MCF 10A (cell line): ENCODE results near the gene S100Z. TPM values are rescaled to one million over a fixed set of nuclear protein-coding genes. Genes with fewer than 3 reads are reported as not detected.

Experiments
- BruUV-seq: library from RNA; stranded (reverse); fragments of 400-500 nt; replicated peaks from 2 replicates; lab custom pipeline; 2021; lab: Mats Ljungman, UMichigan
- CTCF ChIA-PET: fragments of 300-600 bp; sonication (Branson Sonifier 250); formaldehyde crosslinking; extraction: SDS; loops from one replicate; lab custom pipeline; 2021; ENCODE audit warnings: antibody characterized with exemption, inconsistent platforms; lab: Yijun Ruan, JAX
- POLR2A ChIA-PET: fragments of 300-600, 350-650 bp; sonication (Branson Sonifier 250); formaldehyde crosslinking; extraction: SDS; loops from one replicate; lab custom pipeline; 2020; ENCODE audit warnings: antibody characterized with exemption, inconsistent platforms; lab: Yijun Ruan, JAX
- DNase-seq: peaks from one replicate; pipeline ENCODE4 v3.0.0-alpha.2; 2018; ENCODE audit not compliant: unreplicated experiment
- H3K27ac Mint-ChIP-seq: one replicate; pipeline ENCODE4 v1.8.0; 2022; ENCODE audit warnings: mild to moderate bottlenecking, low read depth, mixed read lengths; ENCODE audit not compliant: unreplicated experiment
- H3K27me3 Mint-ChIP-seq: one replicate; pipeline ENCODE4 v1.8.0; 2022; ENCODE audit warnings: mixed read lengths; ENCODE audit not compliant: insufficient read depth, unreplicated experiment
- H3K36me3 Mint-ChIP-seq: one replicate; pipeline ENCODE4 v1.8.0; 2022; ENCODE audit warnings: mild to moderate bottlenecking, moderate library complexity, mixed read lengths; ENCODE audit not compliant: insufficient read depth, unreplicated experiment
- H3K4me1 Mint-ChIP-seq: one replicate; pipeline ENCODE4 v1.8.0; 2022; ENCODE audit warnings: mixed read lengths; ENCODE audit not compliant: insufficient read depth, unreplicated experiment
- H3K4me3 Mint-ChIP-seq: one replicate; pipeline ENCODE4 v1.8.0; 2022; ENCODE audit warnings: mild to moderate bottlenecking, moderate library complexity, mixed read lengths; ENCODE audit not compliant: unreplicated experiment
- H3K9me3 Mint-ChIP-seq: one replicate; pipeline ENCODE4 v1.8.0; 2022; ENCODE audit warnings: mixed read lengths; ENCODE audit not compliant: unreplicated experiment
- CTCF ChIP-seq: fragments of 200-600 bp; IDR thresholded peaks from one replicate; pipeline ENCODE4 v1.8.0; 2022; ENCODE audit warnings: antibody characterized with exemption, mild to moderate bottlenecking; ENCODE audit not compliant: unreplicated experiment
- intact Hi-C: fragments of 100-400 bp; cut with micrococcal nuclease; formaldehyde crosslinking; loops from 2 replicates; pipeline ENCODE4 v1.14.1; 2022
- total RNA-seq: library from RNA; stranded (reverse); gene quantifications from 2 replicates; pipeline ENCODE4 v1.2.3, GENCODE V29; 2022

S100Z gene
- total RNA-seq, 1 experiment from 2014 or later: not detected

DNA sequence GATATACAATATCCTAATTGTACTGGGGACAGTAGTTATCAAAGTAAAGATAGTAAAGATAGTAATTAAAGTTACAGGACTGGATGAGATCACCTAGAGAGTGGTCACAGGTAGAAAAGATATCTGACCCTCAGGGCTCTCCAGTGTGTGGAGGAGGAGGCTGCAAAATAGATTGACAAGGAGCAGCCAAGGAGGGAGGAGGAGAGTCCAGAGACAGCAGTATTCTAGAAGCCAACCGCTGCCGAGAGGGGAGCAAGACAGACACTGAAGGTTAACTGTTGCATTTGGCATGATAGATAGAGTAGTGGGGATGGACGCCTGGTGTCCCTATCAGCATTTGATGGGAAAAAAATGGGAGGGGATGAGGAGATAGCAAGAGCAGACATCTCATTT lies 48.0 kb upstream of the S100Z start:
- no peak for DNase-seq
- Mint-ChIP-seq H3K27ac (peak overlapping the region; percentile 44), H3K4me1 (peaks cover 33% of the 10 kb centered on the region), H3K27me3 (no peaks in the 10 kb centered on the region), H3K9me3 (peaks cover 7% of the 10 kb centered on the region), H3K36me3 (no peaks in the 10 kb centered on the region), H3K4me3 (no peak overlapping the region)
- POLR2A ChIA-PET: interaction anchor here (0.5 to 1.6 kb wide), 4 partner anchors 9 to 1085 kb away, joined by 3 to 5 read pairs (median 4); no protein-coding TSS in a partner anchor
- CTCF ChIA-PET: interaction anchor here (1.3 kb wide), 1 partner anchor 27 kb away, joined by 4 read pairs; no protein-coding TSS in a partner anchor
- TF ChIP-seq CTCF: no peak
- intact Hi-C loops: no loop called here
- no TSS peak for BruUV-seq

DNA sequence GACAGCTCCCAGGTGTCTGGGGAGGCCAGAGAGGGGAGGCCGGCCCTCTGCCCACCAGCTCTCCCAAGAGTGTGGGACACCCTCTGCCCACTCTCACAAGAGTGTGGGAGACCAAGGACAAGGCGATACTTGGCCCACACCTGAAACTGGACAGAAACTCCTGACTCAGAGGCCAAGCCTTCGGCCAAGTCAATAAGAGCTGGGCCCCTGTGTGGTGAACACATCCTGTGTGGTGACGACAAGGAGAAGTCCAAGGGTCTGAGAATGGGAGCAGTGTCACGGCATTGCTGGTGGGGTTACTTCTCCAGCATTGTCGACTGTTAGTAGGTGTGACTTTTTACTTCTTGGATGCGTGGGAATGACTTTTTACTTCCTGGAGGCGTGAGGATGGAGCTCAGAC lies 45.5 kb upstream of the S100Z start:
- Mint-ChIP-seq H3K27ac (no peak overlapping the region), H3K4me1 (peaks cover 33% of the 10 kb centered on the region), H3K4me3 (no peak overlapping the region), H3K36me3 (no peaks in the 10 kb centered on the region), H3K27me3 (no peaks in the 10 kb centered on the region), H3K9me3 (peaks cover 7% of the 10 kb centered on the region)
- BruUV-seq: no TSS peak
- CTCF ChIA-PET: interaction anchor here (0.9 kb wide), 1 partner anchor 20 kb away, joined by 3 read pairs; no protein-coding TSS in a partner anchor
- peak; percentile 51 for DNase-seq
- TF ChIP-seq CTCF: no peak
- POLR2A ChIA-PET: no interaction called here
- intact Hi-C loops: no loop called here

GRCh38 chr5:76805821-76806505 lies 43.9 kb upstream of the S100Z start:
- peak; percentile 90 for DNase-seq
- ChIA-PET CTCF (interaction anchor here (0.6 to 1.8 kb wide), 4 partner anchors 32 to 1822 kb away, joined by 3 to 6 read pairs (median 4); no protein-coding TSS in a partner anchor), POLR2A (interaction anchor here (1.0 to 4.0 kb wide), 6 partner anchors 10 to 18 kb away, joined by 5 to 42 read pairs (median 8); partner anchors contain the start of gene F2RL1)
- H3K27me3 Mint-ChIP-seq: no peaks in the 10 kb centered on the region
- intact Hi-C loops: no loop called here
- no peak overlapping the region for H3K4me3 Mint-ChIP-seq
- H3K9me3 Mint-ChIP-seq: no peaks in the 10 kb centered on the region
- BruUV-seq: no TSS peak
- no peaks in the 10 kb centered on the region for H3K36me3 Mint-ChIP-seq
- peak overlapping the region; percentile 69 for H3K27ac Mint-ChIP-seq
- peaks cover 25% of the 10 kb centered on the region for H3K4me1 Mint-ChIP-seq
- no peak for TF ChIP-seq CTCF

- Mint-ChIP-seq H3K36me3 (no peaks in the 10 kb centered on the region), H3K27me3 (no peaks in the 10 kb centered on the region), H3K9me3 (no peaks in the 10 kb centered on the region), H3K4me3 (no peak overlapping the region), H3K4me1 (peaks cover 20% of the 10 kb centered on the region), H3K27ac (no peak overlapping the region)
- DNase-seq: peak; percentile 60
- no TSS peak for BruUV-seq
- intact Hi-C loops: no loop called here
- CTCF ChIA-PET: interaction anchor here (0.6 to 2.4 kb wide), 5 partner anchors 10 to 1447 kb away, joined by 3 to 6 read pairs (median 3); no protein-coding TSS in a partner anchor
- POLR2A ChIA-PET: interaction anchor here (0.6 to 4.0 kb wide), 5 partner anchors 11 to 367 kb away, joined by 4 to 42 read pairs (median 10); partner anchors contain the start of gene F2RL1
- no peak for TF ChIP-seq CTCF
These were observed 42.5 kb upstream of the S100Z start for GRCh38 chr5:76807296-76807695.
